ENCODE data around the gene KTN1. TPM values are rescaled to one million over a fixed set of nuclear protein-coding genes. Genes with fewer than 3 reads are reported as not detected.

KTN1 gene
- total RNA-seq, 1 experiment from 2014 or later, result 199 TPM

DNA sequence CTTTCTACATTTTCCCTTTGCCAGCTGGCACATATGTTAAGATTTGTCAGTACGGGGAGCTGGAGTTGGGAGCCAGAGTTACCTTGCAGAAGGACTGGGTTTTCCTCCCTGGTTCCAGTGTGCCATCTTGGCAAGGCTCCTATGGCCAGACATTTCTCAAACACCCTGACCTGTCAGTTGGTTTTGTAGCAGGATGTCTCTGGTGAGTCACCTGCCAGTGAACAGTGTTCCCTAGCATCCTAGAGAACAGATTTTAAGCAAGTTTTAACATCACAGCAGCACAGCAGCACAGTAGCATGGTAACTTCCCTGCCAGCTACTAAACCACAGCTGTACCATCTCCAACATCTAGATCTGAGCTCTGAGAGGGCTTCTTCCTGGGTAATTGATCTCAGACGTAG is 26.2 kb upstream of the KTN1 start:
- DNase-seq (ENCODE audit: low spot score), result no peak

GRCh38 chr14:55556929-55557623 is 22.9 kb upstream of the KTN1 start:
- peaks cover 8% of the 10 kb centered on the region for H3K4me1 ChIP-seq (ENCODE audit: insufficient read depth, low read length, poor library complexity, severe bottlenecking)
- no peak overlapping the region for H3K27ac ChIP-seq (ENCODE audit: low read depth, low read length, poor library complexity, severe bottlenecking)
- H3K9me3 ChIP-seq (ENCODE audit: low read depth, low read length, poor library complexity, severe bottlenecking), result no peaks in the 10 kb centered on the region
- no peaks in the 10 kb centered on the region for H3K27me3 ChIP-seq (replicated peaks; ENCODE audit: insufficient read depth, low read depth, low read length, poor library complexity)
- POLR2A ChIA-PET (ENCODE audit: low non-redundant PET), result no interaction called here
- H3K36me3 ChIP-seq (ENCODE audit: insufficient read depth, low read length, poor library complexity, severe bottlenecking), result no peaks in the 10 kb centered on the region
- intact Hi-C loops (cut with micrococcal nuclease; ENCODE audit: unreplicated experiment), result no loop called here
- BruUV-seq (replicated peaks), result no TSS peak
- no peak overlapping the region for H3K4me3 ChIP-seq (ENCODE audit: low read depth, low read length, poor library complexity, severe bottlenecking)
- CTCF ChIA-PET, result no interaction called here
- no peak for TF ChIP-seq EZH2 (IDR thresholded peaks at IDR 0.05; ENCODE audit: borderline replicate concordance, low read depth, low read length, poor library complexity, severe bottlenecking)
- TF ChIP-seq, protein P1, sequence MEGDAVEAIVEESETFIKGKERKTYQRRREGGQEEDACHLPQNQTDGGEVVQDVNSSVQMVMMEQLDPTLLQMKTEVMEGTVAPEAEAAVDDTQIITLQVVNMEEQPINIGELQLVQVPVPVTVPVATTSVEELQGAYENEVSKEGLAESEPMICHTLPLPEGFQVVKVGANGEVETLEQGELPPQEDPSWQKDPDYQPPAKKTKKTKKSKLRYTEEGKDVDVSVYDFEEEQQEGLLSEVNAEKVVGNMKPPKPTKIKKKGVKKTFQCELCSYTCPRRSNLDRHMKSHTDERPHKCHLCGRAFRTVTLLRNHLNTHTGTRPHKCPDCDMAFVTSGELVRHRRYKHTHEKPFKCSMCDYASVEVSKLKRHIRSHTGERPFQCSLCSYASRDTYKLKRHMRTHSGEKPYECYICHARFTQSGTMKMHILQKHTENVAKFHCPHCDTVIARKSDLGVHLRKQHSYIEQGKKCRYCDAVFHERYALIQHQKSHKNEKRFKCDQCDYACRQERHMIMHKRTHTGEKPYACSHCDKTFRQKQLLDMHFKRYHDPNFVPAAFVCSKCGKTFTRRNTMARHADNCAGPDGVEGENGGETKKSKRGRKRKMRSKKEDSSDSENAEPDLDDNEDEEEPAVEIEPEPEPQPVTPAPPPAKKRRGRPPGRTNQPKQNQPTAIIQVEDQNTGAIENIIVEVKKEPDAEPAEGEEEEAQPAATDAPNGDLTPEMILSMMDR (conservative IDR thresholded peaks at IDR 0.05; ENCODE audit: low read depth, low read length), result no peak
- peak; percentile 80 for DNase-seq (ENCODE audit: low spot score)

More for the DNA sequence above, 26.2 kb upstream of the KTN1 start:
- no peaks in the 10 kb centered on the region for H3K27me3 ChIP-seq (replicated peaks; ENCODE audit: insufficient read depth, low read depth, low read length, poor library complexity)
- no peak overlapping the region for H3K27ac ChIP-seq (ENCODE audit: low read depth, low read length, poor library complexity, severe bottlenecking)
- H3K9me3 ChIP-seq (ENCODE audit: low read depth, low read length, poor library complexity, severe bottlenecking), result no peaks in the 10 kb centered on the region
- no TSS peak for BruUV-seq (replicated peaks)
- no peak overlapping the region for H3K4me3 ChIP-seq (ENCODE audit: low read depth, low read length, poor library complexity, severe bottlenecking)
- peaks cover 8% of the 10 kb centered on the region for H3K4me1 ChIP-seq (ENCODE audit: insufficient read depth, low read length, poor library complexity, severe bottlenecking)
- H3K36me3 ChIP-seq (ENCODE audit: insufficient read depth, low read length, poor library complexity, severe bottlenecking), result no peaks in the 10 kb centered on the region
- intact Hi-C loops (cut with micrococcal nuclease; ENCODE audit: unreplicated experiment), result no loop called here
- ChIA-PET POLR2A (ENCODE audit: low non-redundant PET) (no interaction called here), CTCF (no interaction called here)
- TF ChIP-seq, protein P1 (conservative IDR thresholded peaks at IDR 0.05; ENCODE audit: low read depth, low read length), result no peak
- TF ChIP-seq EZH2 (IDR thresholded peaks at IDR 0.05; ENCODE audit: borderline replicate concordance, low read depth, low read length, poor library complexity, severe bottlenecking), result no peak

- POLR2A ChIA-PET (ENCODE audit: low non-redundant PET), result no interaction called here
Observed at GRCh38 chr14:55562135-55562534, 17.9 kb upstream of the KTN1 start.

More at GRCh38 chr14:55562135-55562534, 17.9 kb upstream of the KTN1 start:
- no peaks in the 10 kb centered on the region for H3K27me3 ChIP-seq (replicated peaks; ENCODE audit: insufficient read depth, low read depth, low read length, poor library complexity)
- H3K36me3 ChIP-seq (ENCODE audit: insufficient read depth, low read length, poor library complexity, severe bottlenecking), result no peaks in the 10 kb centered on the region
- DNase-seq (ENCODE audit: low spot score), result no peak
- BruUV-seq (replicated peaks), result no TSS peak
- peaks cover 3% of the 10 kb centered on the region for H3K4me1 ChIP-seq (ENCODE audit: insufficient read depth, low read length, poor library complexity, severe bottlenecking)
- TF ChIP-seq, protein P1 (conservative IDR thresholded peaks at IDR 0.05; ENCODE audit: low read depth, low read length), result no peak
- TF ChIP-seq EZH2 (IDR thresholded peaks at IDR 0.05; ENCODE audit: borderline replicate concordance, low read depth, low read length, poor library complexity, severe bottlenecking), result no peak
- no peaks in the 10 kb centered on the region for H3K9me3 ChIP-seq (ENCODE audit: low read depth, low read length, poor library complexity, severe bottlenecking)
- no peak overlapping the region for H3K4me3 ChIP-seq (ENCODE audit: low read depth, low read length, poor library complexity, severe bottlenecking)
- CTCF ChIA-PET, result no interaction called here
- H3K27ac ChIP-seq (ENCODE audit: low read depth, low read length, poor library complexity, severe bottlenecking), result no peak overlapping the region
- intact Hi-C loops (cut with micrococcal nuclease; ENCODE audit: unreplicated experiment), result no loop called here

Measured in A673 (cell line).